Purkinje cell (primary cell): ENCODE measurements around the gene CUX1. TPM values are rescaled to one million over a fixed set of nuclear protein-coding genes. Genes with fewer than 3 reads are reported as not detected.

Source experiments
- polyA plus RNA-seq: library from polyadenylated mRNA; unstranded; fragments of >200 nt; fragmentation: Nextera tagmentation; gene quantifications from 2 replicates; pipeline ENCODE4 v1.2.1, GENCODE V29; 2014

The CUX1 gene
- 12.3 and 37.6 TPM in 2 replicates for polyA plus RNA-seq

GRCh38 chr7:101817471-101818286 is at the start of gene CUX1:
TSS of gene CUX1 (plus strand) at chr7:101817626. CDS start at chr7:101817640, 14 bp downstream.

DNA sequence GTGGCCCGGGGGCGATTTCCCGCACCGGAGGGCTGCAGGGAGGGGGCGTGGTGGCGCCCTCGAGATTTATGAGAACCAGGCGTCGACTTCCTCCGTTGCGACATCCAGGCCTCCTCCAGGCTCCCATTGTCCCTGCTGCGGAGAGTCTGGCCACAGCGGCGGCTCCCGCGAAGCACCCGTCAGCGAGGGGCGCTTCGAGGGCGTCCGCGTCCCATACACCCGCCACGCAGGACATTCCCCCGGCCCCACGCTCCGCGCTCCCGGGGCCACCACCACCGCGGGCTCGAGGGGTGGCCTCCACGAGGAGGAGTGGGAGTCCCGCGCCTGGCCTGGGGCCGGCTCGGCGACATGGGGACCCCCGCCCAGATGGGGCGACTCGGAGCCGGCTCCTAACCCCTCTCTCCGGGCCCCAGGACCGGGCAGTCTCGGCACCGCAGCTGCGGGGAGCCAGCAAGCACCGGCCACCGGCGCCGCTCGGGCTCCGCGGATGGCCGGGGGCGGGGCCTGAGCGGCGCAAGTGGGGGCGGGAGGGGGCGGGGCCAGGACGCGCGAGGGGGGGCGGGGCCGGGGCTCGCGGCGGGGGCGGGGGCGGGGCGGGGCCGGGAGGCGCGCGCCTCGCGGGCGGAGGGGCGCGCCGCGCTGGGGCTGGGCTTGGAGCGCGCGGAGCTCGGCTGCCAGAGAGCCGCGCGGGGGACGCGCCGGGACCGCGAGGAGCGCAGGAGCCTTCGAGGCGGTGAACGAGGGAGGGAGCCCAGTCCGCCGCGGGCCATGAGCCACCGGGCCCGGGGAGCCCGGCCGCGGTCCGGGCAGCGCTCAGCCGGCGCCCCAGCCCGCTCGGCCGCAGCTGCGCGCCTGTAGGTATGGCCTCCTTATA is 469.0 kb downstream of the CUX1 start, which contains the start of gene SH2B2:
TSS of gene SH2B2 (plus strand) at position 632 of the 874 bp plus-strand sequence. CDS start 13,683 bp downstream, outside the sequence.

Other genes with a start within 250 kb of the CUX1 start
- gene MYL10, start 188.3 kb upstream of the CUX1 start, polyA plus RNA-seq = not detected in 2 replicates